UCSD-AML1 (cell line): ENCODE data around the gene NUSAP1.
"Not testable (repeated sequence)": the region's sequence is repeated elsewhere in the genome, so short reads cannot be mapped to it uniquely, and the experiment has no call there.

Experiments used
- DNase-seq: peaks from one replicate; lab custom pipeline; 2025; ENCODE audit not compliant: unreplicated experiment; lab: John Stamatoyannopoulos, UW

The NUSAP1 gene

DNA sequence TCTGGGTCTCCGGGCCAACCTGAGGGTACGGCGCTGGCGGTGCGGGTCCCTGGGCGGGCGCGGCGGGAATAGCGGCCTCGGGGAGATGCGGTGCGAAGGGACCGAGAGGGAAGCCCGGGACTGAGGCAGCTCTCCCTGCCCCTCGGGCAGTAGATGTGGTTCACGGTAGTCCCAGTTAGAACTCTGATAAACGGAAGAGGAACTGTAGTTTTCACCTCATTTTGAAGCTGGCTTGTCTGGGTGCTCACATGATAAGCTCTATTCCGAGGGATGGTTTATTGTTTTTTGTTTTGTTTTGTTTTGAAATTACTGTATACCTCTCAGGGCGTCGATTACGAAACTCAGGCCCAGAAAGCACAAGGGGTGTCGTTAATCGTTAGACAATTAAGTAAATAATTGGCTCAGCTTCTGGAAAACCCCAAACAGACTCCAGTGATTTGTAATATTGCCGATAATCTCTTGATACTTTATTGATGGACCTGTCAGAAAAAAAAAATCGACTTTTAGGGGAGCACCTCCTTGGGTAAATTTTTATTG is 413 bp downstream of the NUSAP1 start:
- DNase-seq = no peak

DNA sequence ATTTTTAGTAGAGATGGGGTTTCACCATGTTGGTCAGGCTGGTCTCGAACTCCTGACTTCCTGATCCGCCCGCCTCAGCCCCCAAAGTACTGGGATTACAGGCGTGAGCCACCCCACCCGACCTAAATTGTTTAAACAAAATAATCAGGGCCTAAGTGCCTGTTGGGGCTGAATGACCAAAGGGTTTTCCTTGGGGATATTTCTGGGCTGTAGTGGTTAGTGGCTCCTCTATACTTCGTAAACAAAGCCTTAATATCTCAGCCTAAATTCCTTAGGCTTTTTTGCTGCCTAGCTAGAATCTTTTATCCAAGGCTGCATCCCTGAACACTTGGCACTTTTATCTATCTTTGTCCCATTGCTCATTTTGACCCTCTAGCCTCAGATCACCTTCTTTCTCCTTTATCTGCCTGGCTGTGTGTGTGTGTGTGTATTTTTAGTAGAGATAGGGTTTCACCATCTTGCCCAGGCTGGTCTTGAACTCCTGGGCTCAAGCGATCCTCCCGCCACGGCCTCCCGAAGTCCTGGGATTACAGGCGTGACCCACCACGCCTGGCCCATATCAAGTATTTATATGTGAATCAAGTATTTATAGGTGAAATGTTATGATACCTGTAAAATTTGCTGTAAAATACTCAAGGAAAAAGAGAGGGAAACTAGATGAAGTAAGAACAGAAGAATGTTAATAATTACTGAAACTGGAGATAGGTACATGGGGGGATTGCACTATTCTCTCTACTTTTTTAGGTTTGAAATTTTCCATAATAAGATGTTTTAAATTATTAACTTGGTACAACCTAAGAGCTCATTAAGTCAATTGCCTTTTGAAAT is 1.8 kb downstream of the NUSAP1 start:
- DNase-seq = no peak

DNA sequence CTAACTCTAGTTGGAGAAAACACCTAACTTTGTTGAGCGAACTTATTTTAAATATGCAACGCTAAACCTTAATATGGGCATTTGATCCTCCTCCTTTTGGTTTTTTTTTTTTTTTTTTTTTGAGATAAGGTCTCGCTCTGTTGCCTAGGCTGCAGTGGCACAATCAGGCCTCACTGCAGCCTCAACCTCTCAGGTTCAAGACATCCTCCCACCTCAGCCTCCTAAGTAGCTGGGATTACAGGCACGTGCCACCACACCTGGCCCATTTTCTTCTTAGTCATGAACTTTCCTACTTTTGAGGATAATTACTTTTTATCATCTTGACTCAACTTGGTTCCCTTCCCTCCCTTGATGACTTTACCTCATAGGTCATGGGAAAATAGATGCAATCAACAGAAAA is 3.9 kb downstream of the NUSAP1 start:
- no peak for DNase-seq

DNA sequence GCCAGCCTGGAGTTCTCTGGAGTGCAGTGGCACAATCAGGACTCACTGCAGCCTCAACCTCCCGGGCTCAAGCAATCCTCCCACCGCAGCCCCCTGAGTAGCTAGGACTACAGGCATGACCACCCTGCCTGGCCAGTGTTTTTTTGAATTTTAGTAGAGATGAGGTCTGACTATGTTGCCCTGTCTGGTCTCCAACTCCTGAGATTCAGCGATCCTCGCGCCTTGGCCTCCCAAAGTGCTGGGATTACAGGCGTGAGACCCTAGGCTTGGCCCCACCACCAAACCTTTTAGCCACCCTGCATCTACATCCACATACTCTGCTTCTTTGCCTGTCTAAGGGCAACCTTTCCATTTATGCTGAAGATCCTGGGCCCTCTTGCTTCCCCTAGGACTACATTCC is 4.4 kb downstream of the NUSAP1 start:
- no peak for DNase-seq

DNA sequence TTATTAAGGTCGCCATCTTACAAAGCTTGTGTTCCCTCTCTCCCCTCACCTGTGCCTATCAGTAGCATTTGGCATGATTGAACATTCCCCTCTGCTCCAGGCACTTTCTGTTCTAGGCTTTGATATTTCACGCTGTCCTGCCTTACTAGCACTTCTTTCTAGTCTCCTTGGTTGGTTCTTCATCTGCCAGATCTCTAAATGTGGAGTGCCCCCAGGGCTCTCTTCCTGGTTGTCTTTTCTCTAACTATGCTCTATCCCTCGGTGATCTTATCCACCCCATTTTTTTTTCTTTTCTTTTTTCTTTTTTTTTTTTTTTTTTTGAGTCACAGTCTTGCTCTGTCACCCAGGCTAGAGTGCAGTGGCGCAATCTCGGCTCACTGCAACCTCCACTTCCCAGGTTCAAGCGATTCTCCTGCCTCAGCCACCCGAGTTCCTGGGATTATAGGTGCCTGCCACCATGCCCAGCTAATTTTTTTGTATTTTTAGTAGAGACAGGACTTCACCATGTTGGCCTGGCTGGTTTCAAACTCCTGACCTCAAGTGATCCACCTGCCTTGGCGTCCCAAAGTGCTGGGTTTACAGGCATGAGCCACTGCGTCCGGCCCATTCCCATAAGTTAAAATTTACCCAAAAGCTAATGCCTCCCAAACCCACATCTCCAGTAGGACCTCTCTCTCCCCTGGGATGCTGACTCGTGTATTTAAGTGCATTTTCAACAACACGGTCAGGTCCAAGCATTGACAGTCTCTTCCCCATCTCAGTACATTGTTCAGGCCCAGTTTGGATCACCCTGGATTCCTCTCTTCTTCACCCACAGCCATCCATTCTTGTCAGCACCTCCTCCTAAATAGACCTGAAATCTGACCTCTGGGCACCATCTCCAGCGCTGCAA is 5.2 kb downstream of the NUSAP1 start:
- no peak for DNase-seq

DNA sequence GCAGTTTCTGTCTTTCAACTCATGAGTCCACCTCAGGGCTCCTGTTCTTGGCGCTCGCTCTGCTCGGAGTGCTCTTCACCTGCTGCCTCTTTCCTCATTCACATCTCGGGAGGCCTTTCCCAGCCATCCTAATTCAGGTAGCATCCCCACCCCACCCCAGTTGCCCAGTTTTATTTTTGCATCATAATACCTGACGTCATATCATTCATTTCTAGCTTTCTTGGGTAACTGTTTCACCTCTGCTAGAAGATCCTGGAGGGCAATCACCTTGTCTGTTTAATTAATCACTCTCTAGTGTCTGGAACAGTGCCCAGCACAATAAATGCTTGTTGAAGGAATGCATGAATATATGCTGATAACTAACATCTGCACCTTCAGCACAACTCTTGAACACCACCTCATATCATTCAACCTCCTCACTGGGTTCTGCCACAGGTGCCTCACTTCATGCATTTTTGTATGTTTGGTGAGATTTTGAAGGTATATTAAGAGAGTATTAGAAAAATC is 7.6 kb downstream of the NUSAP1 start:
- no peak for DNase-seq

DNA sequence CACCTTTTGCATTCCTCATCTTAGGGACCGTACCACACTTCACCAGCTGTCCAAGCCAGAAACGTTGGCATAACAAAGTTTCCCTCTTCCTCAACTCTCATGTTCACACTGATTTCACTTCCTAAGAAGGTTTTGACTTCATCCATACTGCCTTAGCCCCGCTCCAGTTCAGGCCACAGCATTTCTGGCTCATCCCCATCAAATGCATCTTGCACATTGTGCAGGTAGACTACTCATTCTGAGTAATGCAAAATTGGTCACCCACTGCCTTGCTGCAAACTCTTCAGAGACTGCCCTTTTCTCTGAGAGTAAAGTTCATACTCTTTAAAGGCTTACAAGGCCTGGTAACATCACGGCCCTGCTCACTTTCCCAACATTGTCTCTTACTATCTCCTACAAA is 8.8 kb downstream of the NUSAP1 start:
- DNase-seq = no peak

DNA sequence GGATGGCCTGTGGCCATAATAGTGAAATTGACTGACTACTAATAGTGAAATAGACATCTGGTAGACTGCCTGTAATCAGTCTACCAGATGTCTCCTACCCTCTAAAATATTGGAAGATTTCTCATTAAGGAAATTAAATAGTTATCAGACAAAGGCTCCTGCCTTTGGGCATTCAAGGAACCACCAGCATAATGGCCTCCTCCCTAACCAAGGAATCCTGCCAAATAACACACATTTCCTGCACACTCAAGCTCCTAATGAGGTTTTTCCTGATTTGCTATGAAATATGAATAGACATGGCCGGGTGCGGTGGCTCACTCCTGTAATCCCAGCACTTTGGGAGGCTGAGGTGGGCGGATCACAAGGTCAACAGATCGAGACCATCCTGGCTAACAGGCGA is 14.6 kb downstream of the NUSAP1 start:
- no peak for DNase-seq

DNA sequence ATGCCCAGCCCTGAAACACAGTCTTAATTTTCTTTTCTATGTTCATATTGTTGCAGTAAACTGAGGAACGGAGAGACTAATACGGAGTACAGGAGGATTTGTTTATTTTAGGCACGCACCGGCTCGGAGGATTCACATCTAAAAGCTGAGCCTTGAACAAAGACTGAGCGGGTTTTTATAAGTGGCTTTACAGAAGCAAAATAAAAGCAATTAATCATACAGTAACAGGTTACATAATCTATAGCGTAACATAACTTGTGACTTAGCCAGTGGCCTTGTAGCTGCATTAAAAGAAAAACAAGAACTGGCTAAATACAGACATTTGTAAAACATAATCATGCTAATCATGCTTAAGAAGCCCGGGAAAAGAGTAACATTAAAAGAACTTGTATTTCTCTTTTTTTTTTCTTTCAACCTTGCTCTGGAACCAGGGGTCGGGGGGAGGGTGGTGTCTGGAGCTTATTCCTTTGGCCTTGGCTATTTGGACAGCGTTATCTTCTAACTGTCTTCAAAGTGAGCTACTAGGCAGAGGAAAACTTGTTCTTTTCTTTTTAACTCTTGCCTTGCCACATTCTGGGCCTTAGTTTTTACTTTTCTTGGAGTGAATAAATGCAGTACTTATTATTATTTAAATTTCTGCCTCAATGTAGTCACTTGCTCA is 17.5 kb downstream of the NUSAP1 start:
- no peak for DNase-seq

DNA sequence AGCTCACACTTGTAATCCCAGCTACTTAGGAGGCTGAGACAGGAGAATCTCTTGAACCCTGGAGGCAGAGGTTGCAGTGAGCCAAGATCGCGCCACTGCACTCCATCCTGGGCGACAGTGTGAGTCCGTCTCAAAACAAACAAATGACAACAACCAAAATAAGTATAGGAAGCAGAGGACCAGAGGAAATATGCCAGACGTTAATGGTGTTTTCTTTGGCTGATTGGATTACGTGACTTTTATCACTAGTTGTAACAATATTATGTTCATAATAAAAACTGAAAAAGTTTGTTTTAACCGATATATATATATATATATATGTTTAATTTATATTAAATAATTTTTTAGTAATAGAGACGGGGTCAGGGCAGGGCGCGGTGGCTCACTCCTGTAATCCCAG is 21.7 kb downstream of the NUSAP1 start:
- DNase-seq = no peak

DNA sequence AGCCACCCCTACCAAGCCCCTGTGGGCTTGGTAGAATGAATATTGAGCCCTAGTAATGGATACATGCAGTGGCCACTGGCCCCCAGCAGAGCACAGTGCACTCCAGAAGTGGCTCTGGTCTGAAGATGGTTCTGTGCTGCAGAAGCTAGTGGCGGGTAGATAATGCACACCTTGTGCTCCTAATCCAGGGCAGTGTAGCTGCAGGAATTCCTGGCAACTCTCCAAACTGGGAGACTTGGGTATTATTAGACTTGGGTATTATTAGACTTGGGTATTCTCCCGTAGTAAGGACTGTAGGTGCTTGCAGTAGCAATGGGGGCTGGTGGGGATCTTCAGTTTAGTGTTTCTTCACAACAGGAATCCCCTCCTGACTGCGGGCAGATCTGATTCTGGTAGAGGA is 34.7 kb downstream of the NUSAP1 start:
- no peak for DNase-seq

DNA sequence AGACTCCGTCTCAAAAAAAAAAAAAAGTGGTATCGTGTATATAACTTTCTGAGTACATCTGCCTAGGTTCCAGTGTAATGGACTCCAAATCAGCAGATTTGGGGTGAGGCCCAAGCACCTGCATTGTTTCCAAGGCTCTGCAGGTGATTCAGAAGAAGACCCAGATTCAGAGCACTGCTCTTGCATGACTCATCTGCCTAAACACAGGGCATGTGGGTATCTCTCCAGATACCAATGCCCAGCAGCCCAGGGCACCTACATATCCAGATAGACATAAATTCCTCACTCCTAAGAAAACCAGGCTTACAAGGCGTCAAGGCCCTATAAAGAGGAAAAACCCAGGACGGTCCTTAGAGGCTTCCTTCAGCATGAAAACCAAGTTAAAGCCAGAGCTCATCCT is 45.3 kb downstream of the NUSAP1 start:
- DNase-seq = no peak

DNA sequence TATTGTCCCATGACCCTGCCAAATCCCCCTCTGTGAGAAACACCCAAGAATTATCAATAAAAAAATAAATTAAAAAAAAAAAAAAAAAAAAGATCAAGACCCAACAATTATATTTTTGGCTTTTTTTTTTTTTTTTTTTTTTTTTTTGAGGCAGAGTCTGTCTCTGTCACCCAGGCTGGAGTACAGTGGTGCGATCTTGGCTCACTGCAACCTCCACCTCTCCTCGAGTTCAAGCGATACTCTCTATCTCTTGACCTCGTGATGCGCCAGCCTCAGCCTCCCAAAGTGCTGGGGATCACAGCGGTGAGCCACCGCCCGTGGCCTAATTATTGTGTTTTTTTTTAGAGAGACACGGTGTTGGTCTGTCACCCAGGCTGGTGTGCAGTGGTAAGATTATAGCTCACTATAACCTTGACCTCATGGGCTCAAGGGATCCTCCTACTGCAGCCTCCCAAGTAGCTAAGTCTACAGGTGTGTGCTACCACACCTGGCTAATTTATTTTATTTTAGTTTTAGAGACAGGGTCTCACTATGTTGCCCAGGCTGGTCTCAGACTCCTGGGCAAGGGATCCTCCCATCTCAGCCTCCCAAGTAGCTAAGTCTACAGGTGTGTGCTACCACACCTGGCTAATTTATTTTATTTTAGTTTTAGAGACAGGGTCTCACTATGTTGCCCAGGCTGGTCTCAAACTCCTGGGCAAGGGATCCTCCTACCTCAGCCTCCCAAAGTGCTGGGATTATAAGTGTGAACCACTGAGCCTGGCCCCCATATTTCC is 51.5 kb downstream of the NUSAP1 start:
- not testable (repeated sequence) for DNase-seq

DNA sequence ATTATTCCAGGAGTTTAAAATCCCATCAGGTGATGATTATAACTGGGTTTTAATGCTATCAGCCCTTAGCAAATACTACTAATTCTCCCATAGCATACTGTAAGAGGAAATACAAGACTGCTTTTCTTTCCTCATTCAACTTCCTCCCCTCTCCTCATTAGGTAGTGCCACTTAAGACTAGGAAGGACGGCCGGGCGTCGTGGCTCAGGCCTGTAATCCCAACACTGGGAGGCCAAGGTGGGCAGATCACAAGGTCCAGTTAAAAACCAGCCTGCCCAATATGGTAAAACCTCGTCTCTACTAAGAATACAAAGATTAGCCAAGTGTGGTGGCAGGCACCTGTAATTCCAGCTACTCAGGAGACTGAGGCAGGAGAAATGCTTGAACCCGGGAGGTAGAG is 55.0 kb downstream of the NUSAP1 start:
- DNase-seq = no peak

DNA sequence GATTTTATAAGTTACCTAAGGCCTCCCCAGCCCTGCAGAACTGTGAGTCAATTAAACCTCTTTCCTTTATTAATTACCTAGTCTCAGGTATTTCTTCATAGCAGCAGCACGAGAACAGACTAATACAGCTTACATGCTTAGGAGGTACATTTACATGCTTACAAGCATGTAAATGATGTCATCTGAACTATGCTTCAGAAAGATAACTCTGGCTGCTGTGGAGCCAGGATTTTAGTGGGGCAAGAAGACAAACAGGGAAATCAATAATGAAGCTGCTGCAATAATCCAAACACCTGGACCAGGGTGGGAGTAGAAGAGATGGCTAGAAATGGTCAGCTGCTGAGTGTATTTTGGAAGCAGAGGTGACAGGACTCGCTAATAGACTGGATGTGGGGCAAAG is 60.0 kb downstream of the NUSAP1 start:
- no peak for DNase-seq

DNA sequence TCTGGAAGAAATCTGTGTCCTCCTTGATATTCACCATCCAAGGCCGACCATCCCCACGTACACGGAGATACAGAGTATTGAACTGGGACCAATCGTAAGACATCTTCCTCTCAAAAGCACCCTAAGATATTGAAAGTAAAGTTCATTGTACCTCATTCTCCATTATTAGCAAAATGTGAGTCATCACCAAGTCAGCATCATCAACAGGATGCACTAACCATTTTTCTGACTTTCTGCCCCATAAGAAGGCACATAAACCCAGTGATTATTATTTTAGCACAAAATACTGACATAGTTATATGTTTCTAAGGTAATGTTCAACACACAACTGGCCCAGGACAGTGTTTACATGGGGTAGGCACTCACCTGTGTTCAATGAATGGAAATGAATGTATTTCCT is 62.2 kb downstream of the NUSAP1 start:
- DNase-seq = no peak

DNA sequence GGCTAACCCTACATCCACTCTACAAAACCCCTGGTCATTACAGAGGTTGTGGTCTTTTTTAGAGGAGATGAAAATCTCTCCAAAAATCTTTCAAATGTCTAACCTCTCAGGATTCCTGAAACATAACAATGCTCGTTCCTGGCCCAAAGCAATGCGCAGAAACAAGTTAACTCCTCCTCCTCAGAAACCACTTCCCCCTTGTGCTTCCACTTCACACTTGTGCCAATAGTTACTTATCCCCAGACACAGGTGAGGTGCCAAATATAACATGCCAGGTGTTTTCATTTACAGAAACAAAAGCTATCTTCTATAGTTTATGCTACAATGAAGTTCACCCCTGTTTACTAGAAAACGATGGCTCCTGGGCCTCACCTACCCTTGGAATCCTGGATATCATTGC is 63.4 kb downstream of the NUSAP1 start:
- DNase-seq = no peak

DNA sequence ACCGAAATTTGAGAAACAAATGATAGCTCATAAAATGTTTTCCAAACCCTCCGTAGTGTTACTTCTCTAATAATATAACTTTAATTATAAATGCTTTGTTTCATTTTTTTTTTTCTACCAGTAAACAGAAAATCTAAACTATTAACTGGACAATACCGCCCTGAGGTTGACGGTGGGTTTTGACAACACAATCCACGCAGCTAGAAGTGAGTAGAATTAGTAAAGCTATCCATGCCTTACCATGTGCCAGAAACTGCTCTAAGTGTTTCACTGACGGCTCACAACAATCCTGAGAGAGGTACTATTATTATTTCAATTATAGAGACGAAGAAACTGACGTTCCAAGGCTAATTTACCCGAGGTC is 69.2 kb downstream of the NUSAP1 start:
- DNase-seq = no peak

DNA sequence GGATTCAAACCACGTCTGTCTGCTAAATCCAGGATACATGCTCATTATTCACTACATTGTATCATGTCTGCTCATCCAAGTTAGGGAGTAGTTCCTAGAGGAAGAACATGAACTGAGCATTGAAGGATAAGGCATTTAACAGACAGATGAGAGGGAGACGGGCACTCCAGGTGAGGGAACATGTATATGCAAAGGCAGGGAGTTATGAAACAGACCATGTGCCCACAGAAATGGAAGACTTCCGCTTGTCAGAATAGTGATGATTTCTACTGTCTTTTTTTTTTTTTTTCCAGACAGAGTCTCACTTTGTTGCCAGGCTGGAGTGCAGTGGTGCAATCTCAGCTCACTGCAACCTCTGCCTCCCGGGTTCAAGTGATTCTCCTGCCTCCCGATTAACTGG is 74.7 kb downstream of the NUSAP1 start:
- no peak for DNase-seq

DNA sequence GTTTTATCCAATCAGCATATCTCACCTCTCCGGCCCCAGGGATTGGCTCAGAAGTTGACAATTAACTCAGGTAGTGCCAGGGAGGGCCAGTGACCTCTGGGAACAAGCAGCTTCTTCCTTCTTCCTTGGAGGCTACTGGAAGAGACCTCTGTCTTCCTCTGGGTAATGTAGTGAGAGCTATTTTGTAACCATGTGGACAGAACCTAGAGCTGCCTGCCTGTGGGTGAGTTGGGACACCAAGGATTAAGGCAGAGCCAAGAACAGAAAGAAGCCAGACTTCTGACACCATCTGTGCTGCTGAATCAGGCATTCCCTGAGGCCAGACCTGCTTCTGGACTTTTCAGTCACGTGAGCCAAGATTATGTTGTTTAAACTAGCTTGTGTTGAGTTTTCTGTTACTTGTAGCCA is 75.6 kb downstream of the NUSAP1 start:
- DNase-seq = no peak

DNA sequence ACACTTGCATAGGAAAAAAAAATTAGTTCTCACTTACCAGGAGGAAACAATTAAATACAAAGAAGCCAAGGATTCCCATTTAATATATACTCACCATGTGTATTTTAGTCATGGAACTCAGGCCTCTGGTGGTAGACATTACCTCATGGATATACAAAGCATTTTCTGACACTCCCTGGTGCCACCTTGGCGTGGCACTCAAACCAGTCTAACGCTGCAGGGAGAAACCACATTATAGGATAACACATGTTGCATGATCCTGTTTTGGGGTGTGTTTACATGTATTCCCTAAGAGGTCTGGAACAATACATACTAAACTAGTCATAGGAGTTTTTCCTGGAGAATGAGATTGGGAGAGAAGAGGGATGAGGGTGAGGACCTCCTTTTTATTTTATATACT is 78.3 kb downstream of the NUSAP1 start:
- no peak for DNase-seq
